DMS114 treated with DMSO at 0.1 percent for 48 hours (cell line): Measurements from ENCODE around the gene CNTNAP4.

Experiments
- DNase-seq: peaks from one replicate; lab custom pipeline; 2025; ENCODE audit not compliant: unreplicated experiment; lab: John Stamatoyannopoulos, UW

The CNTNAP4 gene

GRCh38 chr16:76484020-76484419 lies 206.8 kb downstream of the CNTNAP4 start:
- no peak for DNase-seq

- no peak for DNase-seq
These were observed 209.5 kb downstream of the CNTNAP4 start for GRCh38 chr16:76486740-76487139.

DNA sequence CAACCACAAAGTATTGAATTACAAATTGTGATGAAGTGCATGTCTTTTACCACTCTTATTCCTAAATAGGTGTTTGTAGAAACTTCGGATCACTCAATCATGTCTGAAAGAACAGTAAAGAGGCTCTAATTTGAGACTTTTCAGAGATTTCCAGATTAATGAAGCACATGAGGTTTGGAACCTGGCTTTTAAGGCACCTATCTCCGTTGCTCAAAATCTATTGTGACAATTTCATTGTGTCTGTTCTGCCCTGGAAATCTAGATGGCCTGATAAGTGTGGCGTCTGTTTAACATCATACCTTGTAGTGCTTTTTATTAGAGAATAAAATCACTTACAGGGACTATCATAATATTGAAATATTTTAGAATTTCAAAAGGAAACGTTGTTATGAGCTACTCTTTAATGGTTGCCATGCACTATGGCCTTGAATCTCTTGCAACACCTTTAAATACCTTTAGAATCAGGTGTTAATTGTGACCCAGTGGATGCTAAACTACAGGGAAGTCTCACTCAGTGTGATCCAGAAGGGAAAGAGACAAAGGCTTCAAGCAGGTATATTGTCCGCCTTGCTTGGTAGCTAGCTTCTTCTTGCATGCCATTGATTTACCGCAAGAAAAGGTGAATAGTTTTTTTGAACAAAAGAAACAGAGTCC lies 210.3 kb downstream of the CNTNAP4 start:
- no peak for DNase-seq

- no peak for DNase-seq
These were observed 210.8 kb downstream of the CNTNAP4 start for GRCh38 chr16:76488065-76488417.

DNA sequence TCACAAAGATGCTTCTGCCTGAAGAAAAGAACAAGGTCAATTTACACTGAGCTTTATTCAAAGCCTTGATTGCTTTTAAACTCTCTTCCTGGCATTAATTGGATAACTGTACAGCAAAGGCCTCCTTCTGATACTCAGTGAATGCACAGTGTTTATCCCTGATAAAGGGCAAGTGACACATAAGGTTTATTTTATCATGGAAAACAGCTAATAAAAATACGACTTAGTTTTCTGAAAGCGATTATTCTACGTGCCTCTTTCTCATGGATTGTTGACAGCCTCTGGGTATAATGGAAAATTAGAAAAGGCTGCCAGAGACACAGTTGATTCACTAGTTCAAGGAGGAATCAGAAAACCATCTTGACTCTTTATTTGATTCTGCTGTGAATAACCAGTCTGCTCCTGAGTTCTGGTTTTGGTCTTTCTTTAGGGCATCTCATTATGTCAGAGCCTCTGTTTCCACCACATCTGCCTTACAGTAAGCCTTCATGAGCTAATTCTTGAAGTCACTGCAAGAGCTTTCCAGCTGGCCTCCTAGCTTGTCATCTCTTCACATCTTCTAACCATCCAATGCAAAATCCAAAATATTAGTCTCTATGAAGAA lies 212.9 kb downstream of the CNTNAP4 start:
- DNase-seq = no peak

DNA sequence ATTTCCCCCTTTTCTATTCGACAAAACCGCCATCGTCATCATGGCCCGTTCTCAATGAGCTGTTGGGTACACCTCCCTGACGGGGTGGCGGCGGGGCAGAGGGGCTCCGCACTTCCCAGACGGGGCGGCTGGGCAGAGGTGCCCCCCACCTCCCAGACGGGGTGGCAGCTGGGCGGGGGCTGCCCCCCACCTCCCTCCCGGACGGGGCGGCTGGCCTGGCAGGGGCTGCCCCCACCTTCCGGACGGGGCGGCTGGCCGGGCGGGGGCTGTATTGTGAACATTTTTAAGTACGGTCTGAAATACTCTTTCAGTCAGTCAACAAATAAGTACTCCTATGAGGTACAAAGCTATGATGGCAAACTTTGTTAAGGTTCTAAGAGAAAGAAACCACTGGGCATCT lies 222.8 kb downstream of the CNTNAP4 start:
- DNase-seq = no peak

GRCh38 chr16:76502063-76502462 lies 224.9 kb downstream of the CNTNAP4 start:
- DNase-seq = no peak

DNA sequence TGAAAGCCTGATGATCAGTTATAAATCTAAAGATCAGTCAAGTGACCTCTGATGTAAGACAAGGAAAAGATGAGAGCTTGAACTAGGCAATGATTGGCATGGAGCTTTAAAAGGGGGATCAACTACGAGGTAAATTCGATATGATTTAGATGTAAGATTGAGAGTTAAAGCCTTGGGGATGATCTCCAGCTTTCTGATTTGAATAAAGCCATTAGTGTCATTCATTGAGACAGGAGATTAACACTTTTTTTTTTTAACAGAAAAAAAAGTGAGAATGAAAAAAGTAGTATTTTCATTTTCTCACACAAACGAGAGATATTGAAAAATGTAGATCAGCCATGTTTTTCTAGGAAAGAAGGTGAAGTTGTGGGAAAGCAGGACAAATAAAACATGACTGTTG lies 225.4 kb downstream of the CNTNAP4 start:
- no peak for DNase-seq

- DNase-seq = no peak
These were observed 225.9 kb downstream of the CNTNAP4 start for GRCh38 chr16:76503091-76503490.

DNA sequence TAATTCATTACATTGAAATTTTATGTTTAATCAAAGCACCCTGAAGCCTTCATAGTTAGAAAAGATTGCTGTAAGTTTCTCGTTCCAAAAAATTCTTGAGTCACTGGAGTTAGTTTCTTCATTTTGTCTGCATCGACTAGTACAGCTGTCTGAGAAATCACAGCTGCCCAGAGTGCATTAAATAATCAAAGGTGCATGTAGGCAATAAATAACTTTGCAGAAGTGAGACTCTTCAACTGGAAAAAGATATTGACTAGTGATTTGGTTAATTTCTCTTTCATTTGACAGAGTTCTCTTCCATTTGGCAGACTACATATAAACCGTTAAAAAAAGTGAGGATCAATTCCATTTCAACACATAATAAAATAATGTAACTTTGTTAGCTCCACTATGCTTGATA lies 234.0 kb downstream of the CNTNAP4 start:
- no peak for DNase-seq

- DNase-seq = no peak
These were observed 241.6 kb downstream of the CNTNAP4 start for GRCh38 chr16:76518781-76519180.

DNA sequence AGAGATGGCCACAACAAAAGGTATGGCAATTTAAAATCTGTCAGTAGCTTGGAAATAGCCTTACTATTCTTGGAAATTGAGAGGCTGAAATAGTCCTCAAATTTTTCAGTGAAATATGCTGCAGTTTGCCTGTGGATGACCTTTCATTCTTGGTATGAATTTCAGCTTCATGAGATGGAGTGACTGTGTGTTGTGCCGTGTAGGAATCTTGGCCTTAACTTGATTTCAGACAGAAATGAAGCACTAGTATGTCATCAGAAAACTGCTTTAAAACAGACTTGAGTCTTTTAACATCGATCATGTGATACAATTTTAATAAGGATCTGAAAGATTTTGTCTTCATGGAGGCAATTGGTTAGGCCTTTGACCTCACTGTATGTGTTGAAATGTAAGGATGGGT lies 247.2 kb downstream of the CNTNAP4 start:
- DNase-seq = no peak

DNA sequence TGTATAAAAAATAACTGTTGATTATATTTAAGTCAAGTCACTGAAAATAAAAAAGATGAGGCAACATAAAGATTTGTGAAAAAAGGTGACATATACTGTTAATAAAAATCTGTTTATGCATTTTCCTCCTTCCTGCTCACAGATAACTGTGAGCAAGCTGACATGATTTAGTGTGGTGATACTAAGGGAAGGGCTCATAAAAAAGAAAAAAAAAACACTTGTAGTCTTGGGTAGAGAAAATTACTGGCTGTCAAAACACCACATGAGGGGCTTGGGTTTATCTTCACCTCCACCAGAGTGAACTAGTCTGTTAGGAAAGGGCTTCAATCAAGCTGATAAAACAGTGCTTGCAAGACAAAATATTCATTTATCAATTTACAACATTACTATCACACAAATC lies 247.6 kb downstream of the CNTNAP4 start:
- no peak for DNase-seq

GRCh38 chr16:76527244-76527643 lies 250.0 kb downstream of the CNTNAP4 start:
- DNase-seq = no peak

GRCh38 chr16:76529120-76529519 lies 251.9 kb downstream of the CNTNAP4 start:
- DNase-seq = no peak

DNA sequence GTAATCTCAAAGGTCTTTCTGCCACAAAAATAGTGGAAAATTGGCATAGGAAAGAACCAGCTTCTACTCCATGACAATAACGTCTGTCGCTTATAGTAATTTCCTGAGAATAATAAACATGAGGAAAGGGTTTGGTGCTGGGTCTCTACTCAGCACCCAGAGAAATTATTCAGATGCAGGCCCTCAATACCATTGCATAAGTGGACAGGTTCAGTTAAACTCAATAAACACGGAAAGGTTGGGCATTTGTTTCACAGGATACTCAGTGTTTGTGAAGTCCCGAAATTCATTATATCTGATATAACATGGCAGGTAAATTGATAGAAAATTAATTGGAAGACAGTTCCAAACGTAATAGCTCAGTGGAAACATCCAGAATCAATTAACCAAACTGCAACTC lies 254.0 kb downstream of the CNTNAP4 start:
- no peak for DNase-seq

- no peak for DNase-seq
These were observed 255.2 kb downstream of the CNTNAP4 start for GRCh38 chr16:76532188-76532973.

GRCh38 chr16:76539609-76540008 lies 262.4 kb downstream of the CNTNAP4 start:
- DNase-seq = no peak

GRCh38 chr16:76541070-76541469 lies 263.9 kb downstream of the CNTNAP4 start:
- no peak for DNase-seq

DNA sequence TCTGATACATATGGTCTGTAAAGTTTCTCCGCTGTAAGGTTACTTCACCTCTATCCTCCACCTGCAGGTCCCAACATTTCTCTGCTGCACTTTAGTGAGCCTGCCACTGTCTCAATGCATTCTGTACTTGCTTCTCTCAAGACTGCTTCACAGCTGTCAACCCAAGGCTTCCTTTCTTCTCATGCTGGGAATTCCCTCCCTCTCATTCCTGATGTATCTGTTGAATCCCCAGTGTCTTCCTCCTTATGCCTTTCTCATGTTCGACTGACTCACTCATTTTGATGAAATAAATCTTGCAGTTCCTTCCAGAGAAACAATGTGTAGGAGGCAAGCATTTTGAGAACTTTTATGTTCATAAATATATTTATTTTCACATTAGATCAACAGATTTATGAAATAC lies 288.3 kb downstream of the CNTNAP4 start:
- no peak for DNase-seq

- no peak for DNase-seq
These were observed 294.6 kb downstream of the CNTNAP4 start for GRCh38 chr16:76571755-76572154.

DNA sequence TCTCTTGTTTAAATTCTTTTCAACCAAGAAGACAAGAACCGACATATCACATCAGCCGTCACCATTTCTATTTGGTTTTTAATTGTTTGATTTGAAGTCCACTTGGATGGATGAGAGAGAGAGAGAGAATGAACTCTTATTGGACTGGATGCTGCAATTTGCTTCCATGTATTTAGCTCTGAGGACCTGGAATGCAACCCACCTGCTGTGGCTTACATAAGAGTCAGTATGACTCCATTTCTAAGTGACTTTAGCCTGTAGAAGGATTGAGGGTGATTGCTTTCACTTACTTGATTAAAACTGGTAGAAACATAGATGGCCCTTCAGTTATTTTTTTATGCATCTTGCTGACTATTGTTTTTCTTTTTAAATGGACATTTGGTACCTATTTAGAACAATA lies 296.1 kb downstream of the CNTNAP4 start:
- no peak for DNase-seq
